Measurements from ENCODE around the gene KCNA3.

- TF ChIP-seq CTCF (IDR thresholded peaks at IDR 0.05): no peak
- no peak for TF ChIP-seq YY1 (IDR thresholded peaks at IDR 0.05; ENCODE audit: low read depth)
- no peak for TF ChIP-seq REST (IDR thresholded peaks at IDR 0.05; ENCODE audit: low read depth, low read length)
These were observed 22.1 kb upstream of the KCNA3 start for GRCh38 chr1:110696818-110697217.

Measured in SK-N-SH (cell line).